Endothelial cell of umbilical vein (primary cell): Measurements from ENCODE around the gene MOB3B. TPM values are rescaled to one million over a fixed set of nuclear protein-coding genes. Genes with fewer than 3 reads are reported as not detected.

ENCODE experiments used
- BruUV-seq: library from RNA; stranded (reverse); fragments of 400-500 nt; replicated peaks from 2 replicates; lab custom pipeline; 2021; lab: Mats Ljungman, UMichigan
- CTCF ChIA-PET: fragments of 300-600, 350-600 bp; sonication (Branson Sonifier 250); formaldehyde crosslinking; loops from one replicate; lab custom pipeline; 2021; ENCODE audit warnings: antibody characterized with exemption, inconsistent platforms; lab: Charles Lee
- POLR2A ChIA-PET: fragments of 300-600, 350-600 bp; sonication (Branson Sonifier 250); formaldehyde crosslinking; loops from one replicate; lab custom pipeline; 2021; ENCODE audit warnings: antibody characterized with exemption, inconsistent platforms; lab: Charles Lee
- DNase-seq: peaks from one replicate; pipeline ENCODE4 v3.0.0-alpha.2; 2011; ENCODE audit warnings: low read depth, low spot score
- FAIRE-seq: peaks from 2 replicates; lab custom pipeline; 2011; peaks lifted over from hg19 to GRCh38; lab: Jason Lieb, UNC
- H2AFZ ChIP-seq: 2 replicates; pipeline ENCODE4 v1.6.0; 2012; ENCODE audit warnings: low read depth, low read length, control low read depth, inconsistent platforms
- H3K27ac ChIP-seq: 2 replicates; pipeline ENCODE4 v1.5.1; 2011; ENCODE audit warnings: low read depth, mild to moderate bottlenecking, control low read depth, low read length, moderate library complexity; ENCODE audit not compliant: insufficient read depth
- H3K27me3 ChIP-seq, 2 experiments: 2 replicates each; pipeline versions ENCODE4 v1.6.0 to v1.6.1; 2011; ENCODE audit warnings: low read length in 2 of 2, mixed read lengths in 1 of 2; ENCODE audit not compliant: control insufficient read depth in 2 of 2, insufficient read depth in 2 of 2
- H3K36me3 ChIP-seq, 2 experiments: 2 replicates in 1 of 2; 3 replicates in 1 of 2; pipeline ENCODE4 v1.5.1; 2011; ENCODE audit warnings: low read length in 2 of 2, mild to moderate bottlenecking in 1 of 2, moderate library complexity in 1 of 2; ENCODE audit not compliant: control insufficient read depth in 2 of 2, insufficient read depth in 2 of 2; ENCODE audit errors: extremely low read depth in 1 of 2
- H3K4me1 ChIP-seq: 3 replicates; pipeline ENCODE4 v1.5.1; 2011; ENCODE audit warnings: mild to moderate bottlenecking, low read length; ENCODE audit not compliant: control insufficient read depth, insufficient read depth; ENCODE audit errors: extremely low read depth
- H3K4me2 ChIP-seq: 2 replicates; pipeline ENCODE4 v1.6.1; 2011; ENCODE audit warnings: low read length, control low read depth, mixed read lengths; ENCODE audit not compliant: insufficient read depth
- H3K4me3 ChIP-seq, 3 experiments: fragments of 200-600 bp in 1 of 3; sonication (generic), shearing (Covaris generic) in 1 of 3; replicated peaks in 1 of 3; 2 replicates each; pipeline ENCODE4 v1.5.1; 2011 to 2016; ENCODE audit warnings: control low read depth in 3 of 3, low read length in 3 of 3, mild to moderate bottlenecking in 2 of 3, inconsistent platforms in 1 of 3, low read depth in 1 of 3, moderate library complexity in 1 of 3; ENCODE audit not compliant: insufficient read depth in 1 of 3
- H3K79me2 ChIP-seq: 2 replicates; pipeline ENCODE4 v1.6.0; 2012; ENCODE audit warnings: low read length, inconsistent platforms; ENCODE audit not compliant: control insufficient read depth, insufficient read depth
- H3K9ac ChIP-seq: replicated peaks from 2 replicates; pipeline ENCODE3; 2011; ENCODE audit warnings: low read length, control low read depth; ENCODE audit not compliant: insufficient read depth; ENCODE audit errors: extremely low read depth
- H3K9me1 ChIP-seq: replicated peaks from 3 replicates; pipeline ENCODE4 v1.6.0; 2011; ENCODE audit warnings: mild to moderate bottlenecking, low read length; ENCODE audit not compliant: control insufficient read depth, insufficient read depth; ENCODE audit errors: extremely low read depth
- H3K9me3 ChIP-seq: replicated peaks from 2 replicates; pipeline ENCODE4 v1.5.1; 2012; ENCODE audit warnings: low read length, inconsistent platforms; ENCODE audit not compliant: control insufficient read depth, insufficient read depth
- H4K20me1 ChIP-seq: replicated peaks from 2 replicates; pipeline ENCODE3; 2011; ENCODE audit warnings: mild to moderate bottlenecking, low read length; ENCODE audit not compliant: control insufficient read depth, insufficient read depth; ENCODE audit errors: extremely low read depth
- EZH2 ChIP-seq: IDR thresholded peaks from 2 replicates; pipeline ENCODE4 v1.6.1; 2012; ENCODE audit warnings: borderline replicate concordance, low read depth, mild to moderate bottlenecking, moderate library complexity, low read length, inconsistent platforms; ENCODE audit not compliant: severe bottlenecking
- FOS ChIP-seq: IDR thresholded peaks from 2 replicates; pipeline ENCODE4 v1.6.1; 2011; ENCODE audit warnings: mild to moderate bottlenecking, low read length, moderate library complexity, borderline replicate concordance; ENCODE audit not compliant: insufficient read depth
- GATA2 ChIP-seq: IDR thresholded peaks from 2 replicates; pipeline ENCODE4 v1.7.0; 2011; ENCODE audit warnings: low read depth, mild to moderate bottlenecking, moderate library complexity, mixed read lengths, low read length; ENCODE audit not compliant: insufficient read length, insufficient read depth
- JUN ChIP-seq: IDR thresholded peaks from 2 replicates; pipeline ENCODE4 v1.6.1; 2011; ENCODE audit warnings: borderline replicate concordance, low read depth; ENCODE audit not compliant: insufficient read length, insufficient read depth
- MYC ChIP-seq: IDR thresholded peaks from one replicate; pipeline ENCODE4 v1.6.1; 2011; ENCODE audit warnings: mild to moderate bottlenecking, low read depth, low read length
- POLR2A ChIP-seq: IDR thresholded peaks from 2 replicates; pipeline ENCODE4 v1.6.1; 2012; ENCODE audit warnings: low read depth, mild to moderate bottlenecking, control low read depth, low read length
- POLR2AphosphoS5 ChIP-seq: IDR thresholded peaks from 2 replicates; pipeline ENCODE4 v1.6.1; 2012; ENCODE audit warnings: low read depth, mild to moderate bottlenecking, control low read depth, low read length, moderate library complexity; ENCODE audit not compliant: insufficient read depth
- dilution Hi-C: fragments of 300-500 bp; cut with MboI; formaldehyde crosslinking; loops from one replicate; pipeline ENCODE4 v1.15.0; 2019; ENCODE audit warnings: low sequenced_read_pairs; ENCODE audit not compliant: extremely low pct_ligation_motif_present
- intact Hi-C: fragments of 100-400 bp; cut with micrococcal nuclease; formaldehyde crosslinking; loops from one replicate; pipeline ENCODE4 v1.10.0; 2022
- polyA plus RNA-seq, 4 experiments: library from polyadenylated mRNA; depleted of rRNA in 3 of 4; stranded (reverse) in 3 of 4; unstranded in 1 of 4; fragments of >200 nt; gene quantifications; 2 replicates each; pipeline versions ENCODE4 v1.2.1 to v1.2.3, GENCODE V29; 2011 to 2012; ENCODE audit warnings: missing spikeins in 1 of 4
- total RNA-seq: library from RNA; stranded (reverse); gene quantifications from 2 replicates; pipeline ENCODE4 v1.2.3, GENCODE V29; 2021
- TF ChIP-seq, protein P1 (sequence below), 2 donors: IDR thresholded peaks; 1 replicate in 1 of 2; 2 replicates in 1 of 2; pipeline ENCODE4 v1.5.1; 2011; ENCODE audit warnings: low read length in 2 of 2, mild to moderate bottlenecking in 2 of 2, moderate library complexity in 2 of 2, control low read depth in 1 of 2, inconsistent platforms in 1 of 2, low read depth in 1 of 2; ENCODE audit not compliant: insufficient read depth in 1 of 2; ENCODE audit errors: extremely low read depth in 1 of 2
- TF ChIP-seq, protein P2 (sequence below): IDR thresholded peaks from 2 replicates; pipeline ENCODE4 v1.6.1; 2011; ENCODE audit not compliant: insufficient read depth, insufficient read length

Gene MOB3B
- total and polyA plus RNA-seq, 2 donors (not counting 3 experiments of a cell fraction or from before 2014, with no cell fraction given), result 0.03 TPM; not detected in 1

DNA sequence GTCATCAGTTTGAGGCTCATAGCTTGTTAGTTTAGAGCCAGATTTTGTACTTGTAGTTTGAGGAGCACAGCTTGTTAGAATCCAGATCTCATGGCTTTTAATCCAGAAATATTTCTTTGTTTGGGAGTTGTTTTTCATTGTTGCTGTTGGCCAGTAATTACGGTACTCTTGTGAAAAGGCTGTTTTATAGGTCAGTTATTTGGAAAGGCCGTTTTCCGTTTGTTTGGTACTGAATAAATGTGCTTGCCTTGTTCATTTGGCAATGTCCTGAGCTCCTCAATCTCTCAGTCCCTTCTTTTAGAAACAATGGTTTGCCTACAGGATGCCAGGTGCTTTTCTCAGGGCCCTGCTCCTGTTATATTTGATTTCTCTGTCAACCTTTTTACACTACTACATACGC is 4.5 kb upstream of the MOB3B start:
- Histone ChIP-seq H3K9ac (no peak overlapping the region), H2AFZ (no peak overlapping the region), H4K20me1 (no peaks in the 10 kb centered on the region), H3K36me3 (no peaks in the 10 kb centered on the region), H3K4me3 (no peak overlapping the region), H3K79me2 (no peaks in the 10 kb centered on the region), H3K4me2 (no peak overlapping the region), H3K4me1 (peaks cover 2% of the 10 kb centered on the region), H3K27me3 (peaks cover 2% of the 10 kb centered on the region in 2 experiments), H3K9me1 (no peaks in the 10 kb centered on the region), H3K27ac (no peak overlapping the region), H3K9me3 (no peaks in the 10 kb centered on the region)
- no TSS peak for BruUV-seq
- dilution Hi-C loops, result no loop called here
- TF ChIP-seq, protein P1, sequence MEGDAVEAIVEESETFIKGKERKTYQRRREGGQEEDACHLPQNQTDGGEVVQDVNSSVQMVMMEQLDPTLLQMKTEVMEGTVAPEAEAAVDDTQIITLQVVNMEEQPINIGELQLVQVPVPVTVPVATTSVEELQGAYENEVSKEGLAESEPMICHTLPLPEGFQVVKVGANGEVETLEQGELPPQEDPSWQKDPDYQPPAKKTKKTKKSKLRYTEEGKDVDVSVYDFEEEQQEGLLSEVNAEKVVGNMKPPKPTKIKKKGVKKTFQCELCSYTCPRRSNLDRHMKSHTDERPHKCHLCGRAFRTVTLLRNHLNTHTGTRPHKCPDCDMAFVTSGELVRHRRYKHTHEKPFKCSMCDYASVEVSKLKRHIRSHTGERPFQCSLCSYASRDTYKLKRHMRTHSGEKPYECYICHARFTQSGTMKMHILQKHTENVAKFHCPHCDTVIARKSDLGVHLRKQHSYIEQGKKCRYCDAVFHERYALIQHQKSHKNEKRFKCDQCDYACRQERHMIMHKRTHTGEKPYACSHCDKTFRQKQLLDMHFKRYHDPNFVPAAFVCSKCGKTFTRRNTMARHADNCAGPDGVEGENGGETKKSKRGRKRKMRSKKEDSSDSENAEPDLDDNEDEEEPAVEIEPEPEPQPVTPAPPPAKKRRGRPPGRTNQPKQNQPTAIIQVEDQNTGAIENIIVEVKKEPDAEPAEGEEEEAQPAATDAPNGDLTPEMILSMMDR (IDR thresholded peaks at IDR 0.05; ENCODE audit: extremely low read depth in 1 of 2, insufficient read depth in 1 of 2, low read depth in 1 of 2, low read length in 2 of 2), result no peak
- no peak for TF ChIP-seq FOS
- no peak for TF ChIP-seq GATA2
- TF ChIP-seq, protein P2, sequence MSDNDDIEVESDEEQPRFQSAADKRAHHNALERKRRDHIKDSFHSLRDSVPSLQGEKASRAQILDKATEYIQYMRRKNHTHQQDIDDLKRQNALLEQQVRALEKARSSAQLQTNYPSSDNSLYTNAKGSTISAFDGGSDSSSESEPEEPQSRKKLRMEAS, result no peak
- no peak for TF ChIP-seq POLR2A
- no peak for TF ChIP-seq MYC
- TF ChIP-seq EZH2, result no peak
- TF ChIP-seq JUN, result no peak
- no peak for TF ChIP-seq POLR2AphosphoS5
- intact Hi-C loops, result no loop called here
- no peak for DNase-seq
- no peak for FAIRE-seq
- CTCF ChIA-PET, result interaction anchor here (1.4 kb wide), 1 partner anchor 201 kb away, joined by 6 read pairs; no protein-coding TSS in a partner anchor
- POLR2A ChIA-PET, result no interaction called here
